ENCODE results near the gene DIPK1C.

The DIPK1C gene

DNA sequence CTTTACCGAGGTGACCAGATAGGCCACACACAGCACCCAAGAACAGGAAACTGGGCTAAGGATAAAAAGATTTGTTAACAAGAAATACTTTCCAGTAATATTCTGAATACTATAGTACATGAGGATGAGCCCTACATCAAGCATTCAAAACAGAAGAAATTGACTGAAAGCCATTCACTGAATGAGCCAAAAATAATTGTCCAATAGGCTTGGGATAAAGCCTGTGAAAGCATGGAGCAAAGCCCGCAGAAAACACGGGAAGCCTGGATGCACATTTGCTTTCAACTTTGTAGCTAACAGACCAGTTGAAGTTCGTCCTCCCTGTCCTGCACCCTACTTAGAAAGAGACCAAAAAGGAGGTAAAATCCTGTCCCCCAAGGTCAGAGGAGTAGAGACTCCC lies 56.3 kb downstream of the DIPK1C start:
- ChIA-PET POLR2A (ENCODE audit: low non-redundant PET) (no interaction called here), CTCF (no interaction called here)
- TF ChIP-seq, protein P1, sequence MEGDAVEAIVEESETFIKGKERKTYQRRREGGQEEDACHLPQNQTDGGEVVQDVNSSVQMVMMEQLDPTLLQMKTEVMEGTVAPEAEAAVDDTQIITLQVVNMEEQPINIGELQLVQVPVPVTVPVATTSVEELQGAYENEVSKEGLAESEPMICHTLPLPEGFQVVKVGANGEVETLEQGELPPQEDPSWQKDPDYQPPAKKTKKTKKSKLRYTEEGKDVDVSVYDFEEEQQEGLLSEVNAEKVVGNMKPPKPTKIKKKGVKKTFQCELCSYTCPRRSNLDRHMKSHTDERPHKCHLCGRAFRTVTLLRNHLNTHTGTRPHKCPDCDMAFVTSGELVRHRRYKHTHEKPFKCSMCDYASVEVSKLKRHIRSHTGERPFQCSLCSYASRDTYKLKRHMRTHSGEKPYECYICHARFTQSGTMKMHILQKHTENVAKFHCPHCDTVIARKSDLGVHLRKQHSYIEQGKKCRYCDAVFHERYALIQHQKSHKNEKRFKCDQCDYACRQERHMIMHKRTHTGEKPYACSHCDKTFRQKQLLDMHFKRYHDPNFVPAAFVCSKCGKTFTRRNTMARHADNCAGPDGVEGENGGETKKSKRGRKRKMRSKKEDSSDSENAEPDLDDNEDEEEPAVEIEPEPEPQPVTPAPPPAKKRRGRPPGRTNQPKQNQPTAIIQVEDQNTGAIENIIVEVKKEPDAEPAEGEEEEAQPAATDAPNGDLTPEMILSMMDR (conservative IDR thresholded peaks at IDR 0.05; ENCODE audit: low read depth): no peak
- DNase-seq (ENCODE audit: low spot score): no peak
- no peak overlapping the region for H3K27ac ChIP-seq

DNA sequence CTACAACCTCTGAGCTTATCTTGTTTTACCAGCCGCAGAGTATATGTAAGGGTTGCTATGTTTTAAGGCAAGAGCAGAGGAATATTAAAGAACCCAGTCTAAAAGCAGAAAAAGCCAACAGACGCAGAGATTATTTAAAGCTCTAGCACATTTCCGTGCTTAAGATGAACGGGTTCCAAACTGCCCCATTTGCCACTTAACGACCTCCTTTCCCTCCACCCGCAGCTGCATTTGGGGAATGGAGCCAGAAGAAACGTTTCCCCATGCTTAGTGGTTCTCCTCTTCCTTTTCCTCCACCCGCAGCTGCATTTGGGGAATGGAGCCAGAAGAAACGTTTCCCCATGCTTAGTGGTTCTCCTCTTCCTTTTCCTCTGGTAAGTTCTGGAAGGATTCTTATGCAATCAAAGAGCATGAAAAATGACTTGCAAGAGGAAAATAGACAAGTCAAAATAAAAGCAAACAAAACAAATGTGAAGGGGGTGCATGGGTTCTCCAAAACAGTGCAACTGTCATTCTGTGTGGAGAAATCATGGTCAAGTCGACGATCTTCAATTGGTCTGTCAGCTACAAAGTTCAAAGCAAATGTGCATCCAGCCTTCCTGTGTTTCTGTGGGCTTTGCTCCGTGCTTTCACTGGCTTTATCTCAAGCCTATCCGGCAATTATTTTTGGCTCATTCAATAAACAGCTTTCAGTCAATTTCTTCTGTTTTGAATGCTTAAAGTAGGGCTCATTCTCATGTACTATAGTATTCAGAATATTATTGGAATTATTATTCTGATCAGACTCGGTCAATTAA lies 57.8 kb downstream of the DIPK1C start:
- TF ChIP-seq, protein P1 (conservative IDR thresholded peaks at IDR 0.05; ENCODE audit: low read depth): no peak
- POLR2A ChIA-PET (ENCODE audit: low non-redundant PET): no interaction called here
- no peak for DNase-seq (ENCODE audit: low spot score)
- CTCF ChIA-PET: no interaction called here
- H3K27ac ChIP-seq: no peak overlapping the region

DNA sequence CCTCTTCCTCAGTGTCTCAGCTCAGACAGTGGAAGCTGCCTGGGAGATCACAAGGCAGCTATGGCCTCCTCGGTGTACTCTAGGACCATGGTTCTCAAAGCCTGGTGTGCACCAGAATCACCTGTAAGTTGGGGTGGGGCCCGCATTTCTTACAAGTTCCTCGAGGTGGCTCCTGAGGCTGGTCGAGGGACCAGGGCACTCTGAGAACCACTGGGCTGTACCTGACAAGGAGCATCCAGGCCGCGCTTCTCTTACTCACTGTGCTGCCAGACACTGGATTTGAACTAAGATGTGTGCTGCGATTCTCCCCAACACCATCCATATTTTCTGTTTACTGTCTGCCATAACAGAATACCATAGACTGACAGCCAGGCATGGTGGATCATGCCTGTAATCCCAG lies 59.5 kb downstream of the DIPK1C start:
- DNase-seq (ENCODE audit: low spot score): peak; percentile 5
- TF ChIP-seq, protein P1 (conservative IDR thresholded peaks at IDR 0.05; ENCODE audit: low read depth): no peak
- CTCF ChIA-PET: interaction anchor here (0.7 kb wide), 1 partner anchor 9 kb away, joined by 3 read pairs; no protein-coding TSS in a partner anchor
- no peak overlapping the region for H3K27ac ChIP-seq
- POLR2A ChIA-PET (ENCODE audit: low non-redundant PET): no interaction called here

DNA sequence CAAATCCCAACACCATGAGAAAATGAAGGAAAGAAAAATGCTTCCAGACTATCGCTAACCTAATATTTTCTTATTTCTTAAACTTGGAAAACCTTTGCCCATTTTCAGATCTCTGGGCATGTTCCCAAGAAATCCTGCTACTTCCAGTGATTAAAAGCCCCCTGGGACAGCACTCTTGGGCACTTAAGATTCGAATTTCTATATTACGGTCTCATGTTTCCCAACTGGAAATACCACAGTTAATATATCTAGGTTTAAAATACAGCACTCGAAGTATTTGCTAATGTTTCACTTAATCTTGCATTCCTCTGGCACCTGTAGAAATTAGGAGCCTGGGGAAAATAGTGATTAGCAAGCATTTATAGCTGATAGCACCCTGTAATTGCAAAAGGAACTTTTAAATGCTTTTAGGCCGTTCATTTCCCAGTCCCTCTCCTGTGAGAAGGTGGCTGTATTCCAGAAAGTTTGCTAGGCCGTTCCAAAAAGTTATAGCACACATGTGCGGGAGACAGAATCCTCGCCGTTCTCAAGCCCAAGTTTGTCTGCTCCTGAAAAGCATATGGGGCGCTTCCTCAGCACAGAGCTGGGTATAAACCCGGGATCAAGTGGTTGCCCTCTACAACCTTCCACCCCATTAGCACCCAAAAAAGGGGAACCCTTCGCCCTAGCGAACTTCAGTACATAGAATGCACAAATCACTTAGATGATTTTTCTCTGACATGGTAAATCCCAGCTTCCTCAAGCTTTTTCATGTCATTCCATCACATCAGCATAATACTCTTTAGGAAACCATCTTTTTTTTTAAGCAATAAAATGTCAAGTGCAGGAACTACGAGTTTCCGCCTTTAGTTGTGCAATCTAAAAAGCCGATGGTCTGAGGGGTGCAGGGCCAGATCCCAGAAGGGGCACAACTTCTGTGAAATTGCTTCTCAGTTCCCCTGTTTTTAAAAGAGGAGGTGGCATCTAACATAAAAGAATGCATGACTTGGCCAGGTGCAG lies 60.6 kb downstream of the DIPK1C start:
- ChIA-PET CTCF (interaction anchor here (0.7 kb wide), 1 partner anchor 8 kb away, joined by 3 read pairs; no protein-coding TSS in a partner anchor), POLR2A (ENCODE audit: low non-redundant PET) (no interaction called here)
- TF ChIP-seq, protein P1 (conservative IDR thresholded peaks at IDR 0.05; ENCODE audit: low read depth): no peak
- no peak overlapping the region for H3K27ac ChIP-seq
- no peak for DNase-seq (ENCODE audit: low spot score)

DNA sequence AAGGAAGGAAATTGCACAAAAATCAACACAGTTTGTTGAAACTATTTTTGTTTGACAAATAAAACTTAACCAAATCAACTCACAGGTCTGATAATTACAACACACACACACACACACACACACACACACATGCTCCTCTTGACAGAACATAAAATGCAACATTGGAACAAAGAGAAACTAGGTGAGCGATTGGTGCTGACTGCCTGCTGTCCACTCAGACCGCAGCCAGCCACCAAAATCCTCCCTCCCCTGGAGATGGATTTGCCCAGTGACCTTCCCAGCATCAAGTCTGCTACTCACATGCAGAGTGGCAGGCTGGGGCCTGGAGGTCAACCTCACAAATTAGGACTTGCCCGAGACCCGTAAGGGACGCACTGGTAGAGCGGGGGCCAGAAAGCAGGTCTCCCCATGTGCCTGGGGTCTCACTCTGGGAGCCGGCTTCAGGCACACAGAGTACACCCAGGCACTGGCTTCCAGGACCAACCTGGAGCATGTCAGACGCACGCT lies 61.4 kb downstream of the DIPK1C start:
- POLR2A ChIA-PET (ENCODE audit: low non-redundant PET): no interaction called here
- DNase-seq (ENCODE audit: low spot score): no peak
- H3K27ac ChIP-seq: no peak overlapping the region
- CTCF ChIA-PET: no interaction called here
- TF ChIP-seq, protein P1 (conservative IDR thresholded peaks at IDR 0.05; ENCODE audit: low read depth): no peak

DNA sequence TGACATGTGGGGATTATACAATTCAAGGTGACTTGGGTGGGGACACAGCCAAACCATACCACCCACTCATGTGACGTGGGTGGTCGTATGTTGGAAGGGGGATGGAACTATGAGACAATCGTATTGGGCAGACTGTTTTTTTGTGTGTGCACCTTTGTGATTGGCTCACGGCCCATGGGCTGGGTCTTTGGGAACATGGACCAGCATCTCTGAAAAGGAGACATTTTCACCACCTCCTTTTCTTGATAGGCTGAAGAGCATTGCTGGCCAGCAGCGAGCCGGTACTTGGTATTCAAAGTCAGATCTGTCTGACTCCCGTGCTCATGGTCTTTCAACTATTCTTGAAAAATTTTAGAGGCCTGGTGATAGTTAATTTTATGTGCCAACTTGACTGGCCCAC lies 62.1 kb downstream of the DIPK1C start:
- ChIA-PET CTCF (no interaction called here), POLR2A (ENCODE audit: low non-redundant PET) (no interaction called here)
- TF ChIP-seq, protein P1 (conservative IDR thresholded peaks at IDR 0.05; ENCODE audit: low read depth): no peak
- H3K27ac ChIP-seq: no peak overlapping the region
- DNase-seq (ENCODE audit: low spot score): no peak
